OCI-LY7 (cell line): ENCODE results near the gene PTGIR. TPM values are rescaled to one million over a fixed set of nuclear protein-coding genes. Genes with fewer than 3 reads are reported as not detected.

Experiments used
- BruUV-seq: library from RNA; stranded (reverse); fragments of 400-500 nt; replicated peaks from 2 replicates; lab custom pipeline; 2021; lab: Mats Ljungman, UMichigan
- CTCF ChIA-PET: fragments of 300-600 bp; sonication (Branson Sonifier 250); formaldehyde crosslinking; loops from one replicate; lab custom pipeline; 2022; ENCODE audit warnings: antibody characterized with exemption; ENCODE audit not compliant: unreplicated experiment; lab: Charles Lee
- POLR2A ChIA-PET: fragments of 300-600 bp; sonication (Branson Sonifier 250); formaldehyde crosslinking; loops from one replicate; lab custom pipeline; 2022; ENCODE audit warnings: antibody characterized with exemption; lab: Charles Lee
- DNase-seq: peaks from one replicate; pipeline ENCODE4 v3.0.0-alpha.2; 2015; ENCODE audit warnings: low spot score
- H2AFZ ChIP-seq: fragments of 200-600 bp; sonication (generic), shearing (Covaris generic); 2 replicates; pipeline ENCODE4 v1.6.1; 2014; ENCODE audit warnings: mild to moderate bottlenecking, antibody characterized with exemption, low read length, moderate library complexity
- H3K27ac ChIP-seq: fragments of 200-600 bp; sonication (generic); 2 replicates; pipeline ENCODE4 v1.5.1; 2014; ENCODE audit warnings: mixed run types, low read depth, mild to moderate bottlenecking, moderate library complexity, low read length, inconsistent platforms; ENCODE audit not compliant: poor library complexity, severe bottlenecking
- H3K36me3 ChIP-seq: fragments of 200-600 bp; sonication (generic); 2 replicates; pipeline ENCODE4 v1.6.1; 2014; ENCODE audit warnings: mild to moderate bottlenecking, antibody characterized with exemption, low read length, moderate library complexity, mixed read lengths; ENCODE audit not compliant: insufficient read depth
- H3K4me1 ChIP-seq: fragments of 200-600 bp; sonication (generic); 2 replicates; pipeline ENCODE4 v1.5.1; 2014; ENCODE audit warnings: mild to moderate bottlenecking, low read length; ENCODE audit not compliant: insufficient read depth, poor library complexity, severe bottlenecking
- H3K4me2 ChIP-seq: fragments of 200-600 bp; sonication (generic); 2 replicates; pipeline ENCODE4 v1.6.1; 2014; ENCODE audit warnings: mild to moderate bottlenecking, low read length
- H3K4me3 ChIP-seq: fragments of 200-600 bp; sonication (generic); 2 replicates; pipeline ENCODE4 v1.5.1; 2014; ENCODE audit warnings: mild to moderate bottlenecking, low read depth, low read length; ENCODE audit not compliant: poor library complexity, severe bottlenecking
- H3K79me2 ChIP-seq: fragments of 200-600 bp; sonication (generic); 2 replicates; pipeline ENCODE4 v1.6.1; 2016; ENCODE audit warnings: low read depth, mild to moderate bottlenecking, low read length, moderate library complexity, mixed read lengths; ENCODE audit not compliant: insufficient read depth
- H3K9me2 ChIP-seq: fragments of 200-600 bp; sonication (generic); 2 replicates; pipeline ENCODE4 v1.6.1; 2016; ENCODE audit warnings: mild to moderate bottlenecking, low read length, mixed read lengths; ENCODE audit not compliant: insufficient read depth
- H3K9me3 ChIP-seq: fragments of 200-600 bp; sonication (generic); 2 replicates; pipeline ENCODE4 v1.6.1; 2014; ENCODE audit warnings: mild to moderate bottlenecking, mixed run types, low read length, mixed read lengths
- H4K20me1 ChIP-seq: fragments of 200-600 bp; sonication (generic); 2 replicates; pipeline ENCODE4 v1.6.1; 2014; ENCODE audit warnings: mild to moderate bottlenecking, antibody characterized with exemption, low read length, moderate library complexity, mixed read lengths; ENCODE audit not compliant: insufficient read depth
- CTCF ChIP-seq: fragments of 200-600 bp; sonication (generic); conservative IDR thresholded peaks from 2 replicates; pipeline ENCODE4 v1.5.1; 2014; ENCODE audit warnings: mild to moderate bottlenecking, antibody characterized with exemption, low read length, moderate library complexity, mixed read lengths
- EZH2phosphoT487 ChIP-seq: fragments of 200-600 bp; sonication (generic); IDR thresholded peaks from 2 replicates; pipeline ENCODE4 v1.6.1; 2018; ENCODE audit warnings: low read depth, borderline replicate concordance, mild to moderate bottlenecking, mixed run types, antibody characterized with exemption, low read length, moderate library complexity, mixed read lengths
- intact Hi-C: fragments of 100-400 bp; cut with micrococcal nuclease; formaldehyde crosslinking; loops from one replicate; pipeline ENCODE4 v1.10.0; 2022; ENCODE audit not compliant: unreplicated experiment
- total RNA-seq, 2 experiments: library from RNA; depleted of rRNA in 1 of 2; stranded (reverse); fragments of >200 nt in 1 of 2; shearing (Covaris generic) in 1 of 2; gene quantifications; 2 replicates each; pipeline ENCODE4 v1.2.3, GENCODE V29; 2014 to 2022

The PTGIR gene
- total RNA-seq, 2 experiments from 2014 or later: 0.25 TPM; not detected in 1

DNA sequence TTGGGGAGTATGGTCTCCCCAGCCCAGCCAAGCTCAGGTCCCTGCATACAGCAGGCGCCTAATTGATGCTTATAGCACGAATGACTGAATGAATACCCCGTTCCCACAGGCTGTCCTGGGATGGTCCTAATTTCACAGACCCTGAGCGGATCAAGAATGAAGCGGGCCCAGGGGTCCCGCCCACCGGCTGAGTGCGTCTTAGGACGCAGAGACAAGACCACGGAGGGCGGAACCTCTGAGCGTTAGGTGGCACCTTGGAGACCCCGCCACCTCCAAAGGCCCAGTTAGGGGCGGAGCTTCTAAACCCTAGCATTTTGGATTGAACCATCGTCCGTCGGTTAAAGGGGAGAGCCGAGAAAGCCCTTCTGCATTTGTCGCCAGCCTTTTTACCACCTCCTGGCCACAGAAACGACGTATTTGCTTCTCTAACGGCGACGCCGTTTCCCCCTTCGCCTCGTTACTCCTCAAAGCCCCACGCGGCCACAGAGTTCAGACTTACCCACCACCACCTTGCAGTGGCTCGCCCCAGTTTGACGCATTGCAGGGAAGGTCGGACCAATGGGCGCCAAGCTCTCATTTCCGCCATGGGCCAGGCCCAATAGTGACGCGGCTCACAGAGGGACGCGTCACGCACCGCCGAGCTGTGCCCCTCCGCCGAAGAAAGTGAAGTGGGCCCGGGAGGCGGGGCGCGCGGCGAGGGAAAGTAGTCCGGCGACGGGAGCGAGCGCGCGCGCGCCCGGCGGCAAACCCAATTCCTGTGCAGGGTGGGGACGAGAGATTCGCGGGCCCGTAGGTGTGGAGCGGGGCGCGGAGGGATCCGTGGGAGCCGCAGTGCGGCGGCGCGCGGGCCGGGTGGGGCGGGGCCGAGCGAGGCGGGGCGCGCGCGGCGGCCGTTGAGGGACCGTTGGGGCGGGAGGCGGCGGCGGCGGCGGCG is 24.2 kb downstream of the PTGIR start:
- H3K79me2 ChIP-seq: peaks cover 40% of the 10 kb centered on the region
- peak overlapping the region; percentile 80 for H3K27ac ChIP-seq
- peaks cover 31% of the 10 kb centered on the region for H3K4me1 ChIP-seq
- TF ChIP-seq EZH2phosphoT487 (no peak), CTCF (no peak)
- H4K20me1 ChIP-seq: peaks cover 13% of the 10 kb centered on the region
- POLR2A ChIA-PET: interaction anchor here (0.5 to 2.9 kb wide), 3 partner anchors 12 to 306 kb away, joined by 3 to 16 read pairs (median 5); no protein-coding TSS in a partner anchor
- peaks cover 6% of the 10 kb centered on the region for H3K36me3 ChIP-seq
- peak; percentile 99 for DNase-seq
- H3K4me3 ChIP-seq: peak overlapping the region; percentile 96
- H3K4me2 ChIP-seq: peak overlapping the region; percentile 53
- BruUV-seq: no TSS peak
- no peaks in the 10 kb centered on the region for H3K9me2 ChIP-seq
- intact Hi-C loops: no loop called here
- CTCF ChIA-PET: no interaction called here
- H3K9me3 ChIP-seq: peaks cover 24% of the 10 kb centered on the region
- H2AFZ ChIP-seq: peak overlapping the region; percentile 74

DNA sequence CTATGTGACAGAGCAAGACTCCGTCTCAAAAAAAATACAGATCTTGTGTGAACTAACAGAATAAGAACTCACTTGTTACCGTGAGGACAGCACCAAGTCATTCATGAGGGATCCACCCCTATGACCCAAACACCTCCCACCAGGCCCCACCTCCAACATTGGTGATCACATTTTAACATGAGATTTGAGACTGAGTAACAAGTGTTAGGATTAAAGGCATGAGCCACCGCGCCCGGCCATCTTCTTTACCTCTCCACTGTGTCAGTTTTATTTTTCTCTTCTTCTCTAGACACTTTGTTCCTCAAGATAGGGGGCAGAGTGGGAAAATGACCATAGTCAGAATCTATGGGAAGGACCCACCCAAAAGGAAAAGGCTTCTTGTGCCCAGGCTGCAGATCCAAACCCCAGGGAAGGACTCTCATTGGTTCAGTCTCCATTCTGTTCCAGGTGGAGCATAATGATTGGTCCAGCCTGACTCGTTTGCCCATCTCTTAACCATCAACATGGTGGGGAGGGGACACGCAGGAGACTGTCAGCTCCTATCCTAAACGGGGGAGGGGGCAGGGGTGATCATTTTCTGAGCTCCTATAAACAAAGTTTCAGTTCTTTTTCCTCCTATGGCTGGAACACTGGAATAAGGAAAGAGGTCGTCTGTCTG is 25.0 kb downstream of the PTGIR start:
- H3K79me2 ChIP-seq: peaks cover 35% of the 10 kb centered on the region
- ChIA-PET POLR2A (interaction anchor here (0.5 to 2.9 kb wide), 4 partner anchors 12 to 306 kb away, joined by 3 to 16 read pairs (median 4); no protein-coding TSS in a partner anchor), CTCF (no interaction called here)
- intact Hi-C loops: no loop called here
- TF ChIP-seq EZH2phosphoT487 (no peak), CTCF (no peak)
- peak overlapping the region; percentile 74 for H2AFZ ChIP-seq
- H3K4me3 ChIP-seq: peak overlapping the region; percentile 96
- peaks cover 31% of the 10 kb centered on the region for H3K4me1 ChIP-seq
- no peaks in the 10 kb centered on the region for H3K9me2 ChIP-seq
- TSS peak; percentile 60 for BruUV-seq
- peaks cover 3% of the 10 kb centered on the region for H3K36me3 ChIP-seq
- DNase-seq: no peak
- peaks cover 13% of the 10 kb centered on the region for H4K20me1 ChIP-seq
- peak overlapping the region; percentile 80 for H3K27ac ChIP-seq
- H3K9me3 ChIP-seq: peaks cover 24% of the 10 kb centered on the region
- peak overlapping the region; percentile 53 for H3K4me2 ChIP-seq
